Measurements from ENCODE around the gene TSPEAR.

Gene TSPEAR

GRCh38 chr21:44740742-44741141, 29.4 kb upstream of the TSPEAR start:
- DNase-seq, result no peak

GRCh38 chr21:44739316-44739715, 27.9 kb upstream of the TSPEAR start:
- DNase-seq, result no peak

- no peak for DNase-seq
These were observed 27.2 kb upstream of the TSPEAR start for GRCh38 chr21:44738621-44739020.

GRCh38 chr21:44737706-44738354, 26.5 kb upstream of the TSPEAR start:
- no peak for DNase-seq

- no peak for DNase-seq
These were observed 25.1 kb upstream of the TSPEAR start for GRCh38 chr21:44736291-44737004.

GRCh38 chr21:44735821-44736220, 24.4 kb upstream of the TSPEAR start:
- no peak for DNase-seq

GRCh38 chr21:44734841-44735240, 23.5 kb upstream of the TSPEAR start:
- DNase-seq, result no peak

- no peak for DNase-seq
These were observed 22.8 kb upstream of the TSPEAR start for GRCh38 chr21:44734026-44734745.

- DNase-seq, result no peak
These were observed 21.6 kb upstream of the TSPEAR start for GRCh38 chr21:44732956-44733355.

GRCh38 chr21:44732263-44732662, 20.9 kb upstream of the TSPEAR start:
- no peak for DNase-seq

GRCh38 chr21:44730951-44731579, 19.7 kb upstream of the TSPEAR start:
- no peak for DNase-seq

GRCh38 chr21:44730028-44730395, 18.6 kb upstream of the TSPEAR start:
- DNase-seq, result no peak

- no peak for DNase-seq
These were observed 18.1 kb upstream of the TSPEAR start for GRCh38 chr21:44729336-44730027.

GRCh38 chr21:44728716-44729115, 17.3 kb upstream of the TSPEAR start:
- no peak for DNase-seq

GRCh38 chr21:44727757-44728156, 16.4 kb upstream of the TSPEAR start:
- DNase-seq, result no peak

- no peak for DNase-seq
These were observed 15.9 kb upstream of the TSPEAR start for GRCh38 chr21:44727321-44727720.

- DNase-seq, result no peak
These were observed 15.5 kb upstream of the TSPEAR start for GRCh38 chr21:44726826-44727225.

GRCh38 chr21:44724926-44725325, 13.6 kb upstream of the TSPEAR start:
- no peak for DNase-seq

GRCh38 chr21:44724196-44724595, 12.8 kb upstream of the TSPEAR start:
- DNase-seq, result no peak

- DNase-seq, result no peak
These were observed 12.1 kb upstream of the TSPEAR start for GRCh38 chr21:44723177-44724131.

GRCh38 chr21:44722731-44723130, 11.4 kb upstream of the TSPEAR start:
- no peak for DNase-seq

- no peak for DNase-seq
These were observed 8.8 kb upstream of the TSPEAR start for GRCh38 chr21:44720170-44720569.
